Tibial nerve (tissue), 4 donors: ENCODE measurements around the gene NDUFAF8.

Experiments
- CTCF ChIP-seq, 5 experiments: fragments of 200-600 bp in 3 of 5; fragments of 450-650 bp in 2 of 5; sonication (generic) in 3 of 5; IDR thresholded peaks; one replicate each; pipeline ENCODE4 v1.5.1; 2016 to 2019; ENCODE audit warnings: antibody characterized with exemption in 5 of 5, mild to moderate bottlenecking in 3 of 5, moderate library complexity in 2 of 5
- EP300 ChIP-seq, 2 donors: sonication (generic); formaldehyde crosslinking; IDR thresholded peaks; one replicate each; pipeline ENCODE4 v1.6.1; 2017; ENCODE audit warnings: antibody characterized with exemption in 2 of 2, mild to moderate bottlenecking in 1 of 2

GRCh38 chr17:81282141-81282540 lies 43.0 kb downstream of the NDUFAF8 start:
- TF ChIP-seq EP300 (IDR thresholded peaks at IDR 0.05) (no peak), CTCF (IDR thresholded peaks at IDR 0.05) (no peak)
